Testis (tissue), 2 donors: ENCODE measurements around the gene CDCP1.

ENCODE experiments used
- POLR2A ChIP-seq: fragments of 450-650 bp; IDR thresholded peaks from one replicate; pipeline ENCODE4 v1.6.1; 2017; ENCODE audit warnings: antibody characterized with exemption, mild to moderate bottlenecking, moderate library complexity
- TF ChIP-seq, protein P1 (sequence below), 3 experiments: fragments of 450-650 bp in 2 of 3; fragments of 200-600 bp in 1 of 3; sonication (generic) in 1 of 3; IDR thresholded peaks; one replicate each; pipeline ENCODE4 v1.5.1; 2016 to 2019; ENCODE audit warnings: antibody characterized with exemption in 3 of 3, mild to moderate bottlenecking in 2 of 3, moderate library complexity in 1 of 3

- TF ChIP-seq POLR2A, result no peak
- TF ChIP-seq, protein P1, sequence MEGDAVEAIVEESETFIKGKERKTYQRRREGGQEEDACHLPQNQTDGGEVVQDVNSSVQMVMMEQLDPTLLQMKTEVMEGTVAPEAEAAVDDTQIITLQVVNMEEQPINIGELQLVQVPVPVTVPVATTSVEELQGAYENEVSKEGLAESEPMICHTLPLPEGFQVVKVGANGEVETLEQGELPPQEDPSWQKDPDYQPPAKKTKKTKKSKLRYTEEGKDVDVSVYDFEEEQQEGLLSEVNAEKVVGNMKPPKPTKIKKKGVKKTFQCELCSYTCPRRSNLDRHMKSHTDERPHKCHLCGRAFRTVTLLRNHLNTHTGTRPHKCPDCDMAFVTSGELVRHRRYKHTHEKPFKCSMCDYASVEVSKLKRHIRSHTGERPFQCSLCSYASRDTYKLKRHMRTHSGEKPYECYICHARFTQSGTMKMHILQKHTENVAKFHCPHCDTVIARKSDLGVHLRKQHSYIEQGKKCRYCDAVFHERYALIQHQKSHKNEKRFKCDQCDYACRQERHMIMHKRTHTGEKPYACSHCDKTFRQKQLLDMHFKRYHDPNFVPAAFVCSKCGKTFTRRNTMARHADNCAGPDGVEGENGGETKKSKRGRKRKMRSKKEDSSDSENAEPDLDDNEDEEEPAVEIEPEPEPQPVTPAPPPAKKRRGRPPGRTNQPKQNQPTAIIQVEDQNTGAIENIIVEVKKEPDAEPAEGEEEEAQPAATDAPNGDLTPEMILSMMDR (IDR thresholded peaks at IDR 0.05), result no peak
Measured at GRCh38 chr3:45103753-45104714, 42.1 kb downstream of the CDCP1 start.
